NCI-H345 treated with DMSO at 0.1 percent for 48 hours (cell line): Measurements from ENCODE around the gene ASCC1.

Experiments used
- DNase-seq: peaks from one replicate; lab custom pipeline; 2025; ENCODE audit not compliant: unreplicated experiment; lab: John Stamatoyannopoulos, UW

Gene ASCC1

GRCh38 chr10:72085166-72085565 is 130.9 kb downstream of the ASCC1 start:
- DNase-seq, result no peak

- DNase-seq, result no peak
Observed at GRCh38 chr10:72083790-72084459, 132.2 kb downstream of the ASCC1 start.

- no peak for DNase-seq
Observed at GRCh38 chr10:72082856-72083789, 133.0 kb downstream of the ASCC1 start.

GRCh38 chr10:72081772-72082590 is 134.1 kb downstream of the ASCC1 start:
- DNase-seq, result no peak

- no peak for DNase-seq
Observed at GRCh38 chr10:72081210-72081609, 134.9 kb downstream of the ASCC1 start.

- no peak for DNase-seq
Observed at GRCh38 chr10:72080042-72080975, 135.8 kb downstream of the ASCC1 start.

GRCh38 chr10:72079356-72079755 is 136.7 kb downstream of the ASCC1 start:
- DNase-seq, result no peak

- DNase-seq, result no peak
Observed at GRCh38 chr10:72077275-72077990, 138.6 kb downstream of the ASCC1 start.

- no peak for DNase-seq
Observed at GRCh38 chr10:72076756-72077155, 139.3 kb downstream of the ASCC1 start.

- no peak for DNase-seq
Observed at GRCh38 chr10:72075376-72076115, 140.5 kb downstream of the ASCC1 start.

GRCh38 chr10:72074574-72075375 is 141.3 kb downstream of the ASCC1 start:
- no peak for DNase-seq

GRCh38 chr10:72073708-72074573 is 142.1 kb downstream of the ASCC1 start:
- DNase-seq, result no peak

GRCh38 chr10:72072639-72073038 is 143.4 kb downstream of the ASCC1 start:
- DNase-seq, result no peak

GRCh38 chr10:72072046-72072445 is 144.0 kb downstream of the ASCC1 start:
- no peak for DNase-seq

- DNase-seq, result no peak
Observed at GRCh38 chr10:72069751-72070526, 146.1 kb downstream of the ASCC1 start.

- DNase-seq, result no peak
Observed at GRCh38 chr10:72068901-72069446, 147.1 kb downstream of the ASCC1 start.
